Keratinocyte (primary cell): ENCODE measurements around the gene SEMA3F. TPM values are rescaled to one million over a fixed set of nuclear protein-coding genes. Genes with fewer than 3 reads are reported as not detected.

ENCODE experiments used
- DNase-seq: peaks from one replicate; pipeline ENCODE4 v3.0.0-alpha.2; 2011; ENCODE audit warnings: low read depth, missing footprints, low spot score
- FAIRE-seq: peaks from 2 replicates; lab custom pipeline; 2011; peaks lifted over from hg19 to GRCh38; lab: Jason Lieb, UNC
- H2AFZ ChIP-seq: 2 replicates; pipeline ENCODE4 v1.6.0; 2012; ENCODE audit warnings: low read length, control low read depth, inconsistent platforms; ENCODE audit not compliant: control insufficient read depth
- H3K27ac ChIP-seq: 2 replicates; pipeline ENCODE4 v1.5.1; 2011; ENCODE audit warnings: low read length; ENCODE audit not compliant: control insufficient read depth, insufficient read depth
- H3K27me3 ChIP-seq: 3 replicates; pipeline ENCODE4 v1.6.0; 2011; ENCODE audit warnings: low read length; ENCODE audit not compliant: control insufficient read depth, insufficient read depth; ENCODE audit errors: extremely low read depth
- H3K36me3 ChIP-seq, 2 experiments: 2 replicates in 1 of 2; 3 replicates in 1 of 2; pipeline ENCODE4 v1.5.1; 2011; ENCODE audit warnings: low read length in 2 of 2, mild to moderate bottlenecking in 1 of 2; ENCODE audit not compliant: control insufficient read depth in 2 of 2, insufficient read depth in 2 of 2; ENCODE audit errors: extremely low read depth in 1 of 2
- H3K4me1 ChIP-seq: 3 replicates; pipeline ENCODE4 v1.5.1; 2011; ENCODE audit warnings: low read length; ENCODE audit not compliant: control insufficient read depth, insufficient read depth; ENCODE audit errors: extremely low read depth
- H3K4me2 ChIP-seq: 3 replicates; pipeline ENCODE4 v1.6.0; 2011; ENCODE audit warnings: low read depth, low read length; ENCODE audit not compliant: control insufficient read depth, insufficient read depth; ENCODE audit errors: extremely low read depth
- H3K4me3 ChIP-seq, 3 experiments: fragments of 200-600 bp in 1 of 3; sonication (generic) in 1 of 3; 2 replicates in 2 of 3; 3 replicates in 1 of 3; pipeline ENCODE4 v1.5.1; 2011 to 2016; ENCODE audit warnings: low read length in 3 of 3, mild to moderate bottlenecking in 3 of 3, control low read depth in 2 of 3, inconsistent platforms in 1 of 3, low read depth in 1 of 3, mixed read lengths in 1 of 3, mixed run types in 1 of 3, moderate library complexity in 1 of 3; ENCODE audit not compliant: control insufficient read depth in 2 of 3, insufficient read depth in 2 of 3; ENCODE audit errors: extremely low read depth in 1 of 3
- H3K79me2 ChIP-seq: 2 replicates; pipeline ENCODE4 v1.6.0; 2012; ENCODE audit warnings: low read length; ENCODE audit not compliant: control insufficient read depth, insufficient read depth
- H3K9ac ChIP-seq: 3 replicates; pipeline ENCODE4 v1.6.0; 2011; ENCODE audit warnings: low read length; ENCODE audit not compliant: control insufficient read depth, insufficient read depth; ENCODE audit errors: extremely low read depth
- H3K9me1 ChIP-seq: 3 replicates; pipeline ENCODE4 v1.6.0; 2011; ENCODE audit warnings: low read length; ENCODE audit not compliant: control insufficient read depth, insufficient read depth; ENCODE audit errors: extremely low read depth
- H3K9me3 ChIP-seq: 2 replicates; pipeline ENCODE4 v1.5.1; 2012; ENCODE audit warnings: low read depth, low read length; ENCODE audit not compliant: control insufficient read depth
- H4K20me1 ChIP-seq: 3 replicates; pipeline ENCODE4 v1.6.0; 2011; ENCODE audit warnings: low read length; ENCODE audit not compliant: control insufficient read depth, insufficient read depth; ENCODE audit errors: extremely low read depth
- EZH2 ChIP-seq: IDR thresholded peaks from one replicate; pipeline ENCODE4 v1.6.1; 2012; ENCODE audit warnings: inconsistent platforms, mild to moderate bottlenecking, low read length, moderate library complexity
- dilution Hi-C: fragments of 300-500 bp; cut with MboI; formaldehyde crosslinking; loops from one replicate; pipeline ENCODE4 v1.7.0; 2020; ENCODE audit warnings: low sequenced_read_pairs; ENCODE audit not compliant: extremely low pct_ligation_motif_present
- polyA plus RNA-seq, 5 experiments: library from polyadenylated mRNA; depleted of rRNA in 3 of 5; stranded (reverse) in 3 of 5; stranded (forward) in 1 of 5; unstranded in 1 of 5; fragments of >200 nt; gene quantifications; 1 replicate in 1 of 5; 2 replicates in 3 of 5; 3 replicates in 1 of 5; pipeline versions ENCODE4 v1.2.1 to v1.2.3, GENCODE V29; 2011 to 2012; ENCODE audit warnings: missing spikeins in 2 of 5, low read depth in 1 of 5, low replicate concordance in 1 of 5
- TF ChIP-seq, protein P1 (sequence below), 3 experiments: IDR thresholded peaks in 1 of 3; conservative IDR thresholded peaks in 1 of 3; optimal IDR thresholded peaks in 1 of 3; 2 replicates in 2 of 3; 3 replicates in 1 of 3; pipeline versions ENCODE3 to v1.5.1; 2011; ENCODE audit warnings: low read length in 3 of 3, mild to moderate bottlenecking in 3 of 3, moderate library complexity in 2 of 3, control low read depth in 1 of 3, inconsistent platforms in 1 of 3; ENCODE audit not compliant: insufficient read depth in 2 of 3; ENCODE audit errors: extremely low read depth in 1 of 3

SEMA3F gene
- polyA plus RNA-seq, 1 donor (not counting 4 experiments of a cell fraction or from before 2014, with no cell fraction given) = 72.8 TPM

DNA sequence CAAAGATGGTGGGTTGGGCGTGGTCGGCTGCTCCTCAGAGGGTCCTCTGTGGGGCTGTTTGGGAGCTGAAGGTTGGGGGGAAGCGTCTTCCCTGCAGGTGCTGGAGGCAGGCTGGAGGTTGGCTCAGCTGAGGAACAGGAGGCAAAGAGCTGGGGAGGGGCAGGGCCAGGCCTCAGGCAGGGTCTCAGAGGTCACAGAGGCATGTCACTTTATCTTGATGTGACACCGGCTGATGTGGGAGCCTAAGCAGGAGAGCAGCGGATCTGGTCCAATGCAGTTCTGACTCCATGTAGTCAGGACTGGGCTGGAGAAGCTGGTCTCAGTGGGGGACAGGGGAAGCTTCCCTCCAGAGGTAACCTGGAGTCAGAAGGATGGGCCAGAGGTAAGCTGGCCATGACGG is 28.6 kb downstream of the SEMA3F start:
- Histone ChIP-seq H4K20me1 (peaks cover 3% of the 10 kb centered on the region), H3K36me3 (peaks cover 57% of the 10 kb centered on the region in 2 experiments), H2AFZ (no peak overlapping the region), H3K4me2 (no peak overlapping the region), H3K9ac (no peak overlapping the region), H3K27me3 (no peaks in the 10 kb centered on the region), H3K9me3 (no peaks in the 10 kb centered on the region), H3K4me1 (no peaks in the 10 kb centered on the region), H3K9me1 (no peaks in the 10 kb centered on the region), H3K79me2 (no peaks in the 10 kb centered on the region), H3K27ac (no peak overlapping the region), H3K4me3 (no peak overlapping the region)
- FAIRE-seq (no peak), DNase-seq (no peak)
- dilution Hi-C loops = no loop called here
- no peak for TF ChIP-seq EZH2
- TF ChIP-seq, protein P1, sequence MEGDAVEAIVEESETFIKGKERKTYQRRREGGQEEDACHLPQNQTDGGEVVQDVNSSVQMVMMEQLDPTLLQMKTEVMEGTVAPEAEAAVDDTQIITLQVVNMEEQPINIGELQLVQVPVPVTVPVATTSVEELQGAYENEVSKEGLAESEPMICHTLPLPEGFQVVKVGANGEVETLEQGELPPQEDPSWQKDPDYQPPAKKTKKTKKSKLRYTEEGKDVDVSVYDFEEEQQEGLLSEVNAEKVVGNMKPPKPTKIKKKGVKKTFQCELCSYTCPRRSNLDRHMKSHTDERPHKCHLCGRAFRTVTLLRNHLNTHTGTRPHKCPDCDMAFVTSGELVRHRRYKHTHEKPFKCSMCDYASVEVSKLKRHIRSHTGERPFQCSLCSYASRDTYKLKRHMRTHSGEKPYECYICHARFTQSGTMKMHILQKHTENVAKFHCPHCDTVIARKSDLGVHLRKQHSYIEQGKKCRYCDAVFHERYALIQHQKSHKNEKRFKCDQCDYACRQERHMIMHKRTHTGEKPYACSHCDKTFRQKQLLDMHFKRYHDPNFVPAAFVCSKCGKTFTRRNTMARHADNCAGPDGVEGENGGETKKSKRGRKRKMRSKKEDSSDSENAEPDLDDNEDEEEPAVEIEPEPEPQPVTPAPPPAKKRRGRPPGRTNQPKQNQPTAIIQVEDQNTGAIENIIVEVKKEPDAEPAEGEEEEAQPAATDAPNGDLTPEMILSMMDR (optimal IDR thresholded peaks at IDR 0.05 in 1 of 3, IDR thresholded peaks at IDR 0.05 in 1 of 3, conservative IDR thresholded peaks at IDR 0.05 in 1 of 3; ENCODE audit: extremely low read depth in 1 of 3, insufficient read depth in 2 of 3, low read length in 3 of 3) = no peak

DNA sequence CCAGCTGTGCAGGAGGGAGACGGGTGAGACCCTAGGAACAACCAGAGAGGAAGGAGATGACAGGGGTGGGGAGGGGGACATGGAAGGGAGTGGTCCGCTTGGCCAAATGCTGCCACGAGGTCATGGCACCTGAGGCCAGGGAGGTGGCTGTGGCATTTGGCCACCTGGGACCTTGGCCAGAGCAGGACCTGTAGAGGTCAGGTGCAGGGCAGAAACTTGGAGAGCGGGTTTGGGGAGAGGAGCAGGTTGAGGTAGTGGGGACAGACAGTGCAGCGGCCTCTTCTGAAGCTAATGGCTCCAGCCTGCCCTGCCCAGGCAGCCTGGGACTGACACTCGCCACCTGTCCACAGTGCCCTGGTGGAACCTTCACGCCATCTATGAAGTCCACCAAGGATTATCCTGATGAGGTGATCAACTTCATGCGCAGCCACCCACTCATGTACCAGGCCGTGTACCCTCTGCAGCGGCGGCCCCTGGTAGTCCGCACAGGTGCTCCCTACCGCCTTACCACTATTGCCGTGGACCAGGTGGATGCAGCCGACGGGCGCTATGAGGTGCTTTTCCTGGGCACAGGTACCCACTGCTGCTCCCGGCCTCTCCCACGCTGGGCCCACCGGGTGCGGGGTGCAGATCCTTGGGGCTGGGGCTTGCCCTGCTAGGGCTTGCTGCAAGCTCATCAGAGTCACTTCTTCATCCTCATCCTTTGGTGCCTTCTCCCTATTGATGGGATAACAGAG is 29.3 kb downstream of the SEMA3F start:
- H3K9me1 ChIP-seq = no peaks in the 10 kb centered on the region
- peaks cover 56 to 57% of the 10 kb centered on the region in 2 experiments for H3K36me3 ChIP-seq
- no peaks in the 10 kb centered on the region for H3K9me3 ChIP-seq
- H4K20me1 ChIP-seq = peaks cover 6% of the 10 kb centered on the region
- H3K27ac ChIP-seq = no peak overlapping the region
- no peaks in the 10 kb centered on the region for H3K79me2 ChIP-seq
- DNase-seq (no peak), FAIRE-seq (no peak)
- no peaks in the 10 kb centered on the region for H3K4me1 ChIP-seq
- H3K27me3 ChIP-seq = no peaks in the 10 kb centered on the region
- no peak overlapping the region for H3K4me3 ChIP-seq
- no peak overlapping the region for H3K4me2 ChIP-seq
- dilution Hi-C loops = no loop called here
- TF ChIP-seq, protein P1 (optimal IDR thresholded peaks at IDR 0.05 in 1 of 3, IDR thresholded peaks at IDR 0.05 in 1 of 3, conservative IDR thresholded peaks at IDR 0.05 in 1 of 3; ENCODE audit: extremely low read depth in 1 of 3, insufficient read depth in 2 of 3, low read length in 3 of 3) = no peak
- TF ChIP-seq EZH2 = no peak
- H3K9ac ChIP-seq = no peak overlapping the region
- H2AFZ ChIP-seq = no peak overlapping the region
